Activated CD4-positive, alpha-beta T cell treated with anti-CD3 and anti-CD28 coated beads, Interleukin-2, Interleukin-6, amounts not matched to agents 100 ng/mL and 50 ng/mL, durations not matched to agents 16 hours and 8 hours (primary cell): ENCODE measurements around the gene BIRC7.
"Not testable (repeated sequence)": the region's sequence is repeated elsewhere in the genome, so short reads cannot be mapped to it uniquely, and the experiment has no call there.

ENCODE experiments used
- DNase-seq: peaks from one replicate; pipeline ENCODE4 v3.0.0-alpha.2; 2020

BIRC7 gene

DNA sequence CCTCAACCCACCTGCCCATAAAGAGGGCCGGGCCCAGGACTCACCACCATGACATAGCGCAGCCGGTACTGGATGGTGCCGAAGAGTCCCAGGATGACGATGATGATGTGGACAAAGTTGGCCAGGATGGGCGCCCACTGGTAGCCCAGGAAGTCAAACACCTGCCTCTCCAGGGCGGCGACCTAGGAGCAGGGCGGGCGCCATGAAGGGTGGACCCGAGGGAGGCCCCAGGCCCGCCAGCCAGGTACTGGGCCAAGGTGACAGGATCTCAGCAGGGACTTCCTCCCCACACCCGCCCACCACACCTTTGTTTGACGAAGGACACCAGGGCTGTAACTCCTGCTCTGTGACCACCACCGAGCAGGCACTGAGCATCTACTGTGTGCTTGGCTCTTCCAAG is 14.2 kb downstream of the BIRC7 start:
- DNase-seq, result no peak

DNA sequence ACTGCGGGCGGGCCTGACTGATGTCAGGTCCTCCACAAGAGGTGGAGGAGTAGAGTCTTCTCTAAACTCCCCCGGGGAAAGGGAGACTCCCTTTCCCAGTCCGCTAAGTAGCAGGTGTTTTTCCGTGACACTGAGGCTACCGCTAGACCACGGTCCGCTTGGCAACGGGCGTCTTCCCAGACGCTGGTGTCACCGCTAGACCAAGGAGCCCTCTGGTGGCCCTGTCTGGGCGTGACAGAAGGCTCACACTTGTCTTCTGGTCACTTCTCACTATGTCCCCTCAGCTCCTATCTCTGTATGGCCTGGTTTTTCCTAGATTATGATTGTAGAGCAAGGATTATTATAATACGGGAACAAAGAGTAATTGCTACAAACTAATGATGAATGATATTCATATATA is 15.6 kb downstream of the BIRC7 start:
- not testable (repeated sequence) for DNase-seq

GRCh38 chr20:63252284-63252711 is 16.6 kb downstream of the BIRC7 start:
- no peak for DNase-seq

DNA sequence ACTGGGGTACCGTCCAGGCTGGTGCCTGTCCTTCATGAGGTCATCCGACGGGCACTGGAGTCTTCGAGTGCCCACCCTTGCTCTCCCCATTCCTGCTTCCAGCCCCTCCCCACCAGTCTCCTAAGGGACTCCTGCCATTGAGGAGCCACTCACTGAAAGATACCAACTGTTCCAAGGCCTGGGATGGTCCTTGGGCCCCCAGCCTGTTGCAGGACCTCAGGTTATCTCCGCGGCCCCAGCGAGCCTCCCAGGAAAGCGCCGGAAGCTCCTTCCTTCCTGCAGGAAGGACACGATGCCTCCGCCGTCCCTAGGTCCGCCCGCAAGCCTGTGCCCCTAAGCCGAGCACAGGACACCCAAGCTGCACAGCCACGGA is 17.3 kb downstream of the BIRC7 start:
- DNase-seq, result no peak

DNA sequence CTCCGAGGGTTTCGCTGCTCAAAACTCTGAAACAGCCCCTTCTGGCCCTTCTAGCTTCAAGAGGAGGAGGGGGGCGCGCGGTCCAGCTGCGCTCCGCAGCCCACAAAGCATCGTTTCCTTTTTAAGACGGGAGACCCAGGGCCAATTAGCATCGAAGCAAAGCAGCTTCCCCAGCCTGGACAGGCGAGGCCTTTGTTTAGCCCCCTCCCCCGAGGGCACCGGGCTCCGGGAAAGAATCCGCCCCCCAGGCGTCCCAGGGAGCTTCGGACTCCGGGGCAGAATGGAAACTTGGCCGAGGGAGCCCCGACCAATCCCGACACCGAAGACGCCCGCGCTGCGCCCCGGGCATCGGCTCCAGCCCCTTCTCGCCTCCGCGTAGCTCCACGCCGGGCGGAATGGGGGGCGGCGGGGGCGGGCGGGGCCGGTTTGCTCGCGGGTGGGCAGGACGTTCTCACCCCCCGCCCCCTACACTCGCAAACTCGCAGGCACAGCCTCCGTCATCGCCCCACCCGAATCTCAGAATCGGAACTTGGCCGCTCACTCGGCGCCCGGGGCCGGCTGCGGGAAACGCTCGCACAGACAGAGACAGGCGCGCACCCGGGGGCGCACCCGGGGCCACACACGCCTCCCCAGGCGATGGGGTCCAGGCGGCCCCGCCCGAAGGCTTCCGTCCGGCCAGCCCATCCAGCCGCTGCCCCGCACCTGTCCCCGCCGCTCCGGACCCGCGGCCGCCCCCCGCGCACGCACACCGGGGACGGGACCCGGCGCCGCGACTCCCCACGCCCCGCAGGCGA is 17.9 kb downstream of the BIRC7 start:
- no peak for DNase-seq

- DNase-seq, result no peak
These were observed 18.5 kb downstream of the BIRC7 start, which contains the start of gene NKAIN4 for GRCh38 chr20:63254232-63254605. NKAIN4 (minus strand) TSS chr20:63254463; CDS start chr20:63254450, 13 bp downstream.

GRCh38 chr20:63254606-63255384 is 19.1 kb downstream of the BIRC7 start:
- no peak for DNase-seq

GRCh38 chr20:63255931-63256704 is 20.4 kb downstream of the BIRC7 start:
- DNase-seq, result no peak

- no peak for DNase-seq
These were observed 21.2 kb downstream of the BIRC7 start for GRCh38 chr20:63256954-63257353.

GRCh38 chr20:63257629-63258028 is 21.9 kb downstream of the BIRC7 start:
- no peak for DNase-seq

DNA sequence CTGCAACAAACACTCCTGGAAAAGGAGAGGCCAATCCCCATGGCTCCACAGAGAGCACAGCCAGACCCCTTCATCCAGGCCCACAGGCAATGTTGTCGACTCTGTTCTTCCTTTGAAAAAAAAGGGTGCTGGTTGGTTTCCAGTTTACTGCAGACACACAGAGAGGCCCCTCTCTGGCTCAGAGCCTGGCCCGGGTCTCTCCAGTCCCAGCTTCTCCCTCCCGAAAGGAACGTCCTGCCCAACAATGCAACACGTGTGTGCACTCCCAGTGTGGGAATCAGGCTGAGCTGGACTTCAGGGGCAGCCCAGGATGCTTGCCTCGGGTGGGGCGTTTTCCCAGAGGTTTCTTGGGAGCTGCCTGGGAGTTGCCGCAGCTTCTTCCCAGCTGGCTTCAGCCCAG is 23.1 kb downstream of the BIRC7 start:
- no peak for DNase-seq

DNA sequence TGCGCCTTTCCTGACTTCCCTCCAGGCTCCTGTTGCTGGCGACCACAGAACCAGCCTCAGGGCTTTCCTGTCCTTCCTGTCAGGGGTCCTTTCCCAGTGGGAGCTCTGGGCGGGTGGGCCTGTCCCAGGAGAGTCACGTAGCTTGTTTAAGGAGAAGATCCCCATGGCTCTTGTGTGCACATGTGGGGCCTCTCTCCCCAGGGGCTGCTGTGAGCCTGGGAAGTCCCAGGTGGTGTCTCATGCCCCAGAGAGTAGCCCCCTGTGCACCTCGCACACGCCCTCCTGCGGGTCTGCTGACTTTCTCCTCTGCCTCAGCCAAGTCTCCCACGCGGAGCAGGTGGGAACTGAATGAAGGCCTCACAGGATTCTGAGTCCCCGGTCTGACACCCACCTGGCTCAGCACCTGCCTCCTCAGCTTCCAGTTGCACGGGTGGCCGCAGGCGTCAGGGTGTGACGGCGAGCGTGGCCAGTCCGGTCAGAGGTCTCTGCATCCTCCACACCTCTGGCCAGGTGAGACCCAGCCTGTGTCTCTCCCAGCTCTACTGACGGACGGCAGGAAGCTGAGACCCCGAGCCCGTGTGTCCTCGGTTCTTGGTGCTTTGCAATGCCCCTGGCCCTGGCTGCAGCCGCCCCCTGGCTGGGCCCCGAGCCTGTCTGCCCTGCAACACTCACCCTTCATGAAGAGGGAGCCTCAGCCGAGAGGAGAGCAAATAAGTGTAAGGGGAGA is 24.2 kb downstream of the BIRC7 start:
- no peak for DNase-seq

- no peak for DNase-seq
These were observed 24.8 kb downstream of the BIRC7 start for GRCh38 chr20:63260521-63260920.

DNA sequence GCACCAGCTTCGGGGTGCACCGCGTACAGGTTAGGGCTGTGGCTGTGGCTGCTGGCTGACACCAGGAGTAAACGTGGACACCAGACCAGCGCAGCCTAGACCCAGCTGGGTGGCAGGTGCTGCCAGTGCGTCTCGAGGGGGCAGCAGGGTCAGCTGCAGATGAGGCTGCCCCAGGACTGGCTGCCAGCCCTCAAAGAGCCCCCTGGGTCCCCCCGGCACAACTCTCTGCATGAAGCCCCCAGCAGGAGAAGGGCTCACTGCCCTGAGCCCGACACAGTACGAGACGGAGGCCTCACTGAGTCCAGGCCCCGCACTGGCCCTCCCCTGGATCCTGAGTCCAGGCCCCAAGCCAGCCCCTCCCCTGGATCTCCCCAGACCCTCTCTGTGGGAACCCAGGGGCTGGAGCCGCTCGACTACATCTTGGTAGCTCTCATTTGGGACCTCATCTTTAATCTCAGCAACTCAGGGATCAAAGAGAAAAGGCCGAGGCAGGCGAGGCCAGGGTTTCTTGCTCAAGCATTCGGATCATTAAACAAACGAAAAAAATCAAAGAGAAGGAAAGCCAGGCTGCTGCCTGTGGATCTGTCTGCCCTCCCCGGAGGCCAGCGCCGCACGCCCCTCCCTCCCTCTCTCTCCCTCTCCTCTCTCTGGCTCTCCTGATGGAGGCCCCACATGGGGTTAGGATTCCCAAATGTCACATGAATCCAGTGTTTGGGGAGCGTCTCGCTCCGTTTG is 25.5 kb downstream of the BIRC7 start:
- DNase-seq, result no peak

DNA sequence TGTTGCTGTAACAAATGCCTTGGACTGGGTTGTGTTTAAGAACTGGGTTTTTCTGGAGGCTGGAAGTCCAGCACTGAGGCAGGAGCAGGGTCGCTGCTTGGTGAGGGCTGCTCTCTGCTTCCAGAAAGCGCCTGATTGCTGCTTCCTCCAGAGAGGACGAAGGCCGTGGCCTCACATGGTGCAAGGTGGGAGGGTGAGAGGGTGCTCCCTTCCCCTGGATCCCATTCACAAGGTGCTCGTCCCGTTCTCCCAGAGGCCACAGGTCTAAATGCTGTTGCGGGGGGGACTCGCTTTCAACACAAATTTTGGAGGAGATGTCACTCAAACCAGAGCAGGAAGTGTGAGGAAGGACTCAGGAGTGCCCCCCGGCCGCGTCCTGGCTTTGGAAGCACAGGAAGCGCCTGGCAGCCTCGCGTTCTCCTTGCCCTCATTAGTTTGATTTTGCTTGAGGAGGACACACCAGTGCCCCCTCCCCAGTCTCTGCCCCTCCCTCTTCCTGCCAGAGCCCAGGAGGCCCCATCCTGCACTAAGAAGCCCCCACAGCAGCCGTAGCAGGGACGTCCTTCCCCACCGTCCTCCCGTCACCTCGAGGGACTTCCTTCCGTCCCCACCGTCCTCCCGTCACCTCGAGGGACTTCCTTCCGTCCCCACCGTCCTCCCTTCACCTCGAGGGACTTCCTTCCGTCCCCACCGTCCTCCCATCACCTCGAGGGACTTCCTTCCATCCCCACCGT is 26.3 kb downstream of the BIRC7 start:
- DNase-seq, result no peak

- no peak for DNase-seq
These were observed 27.1 kb downstream of the BIRC7 start for GRCh38 chr20:63262836-63263235.

- no peak for DNase-seq
These were observed 28.3 kb downstream of the BIRC7 start for GRCh38 chr20:63264000-63264399.

GRCh38 chr20:63264519-63264918 is 28.8 kb downstream of the BIRC7 start:
- no peak for DNase-seq

DNA sequence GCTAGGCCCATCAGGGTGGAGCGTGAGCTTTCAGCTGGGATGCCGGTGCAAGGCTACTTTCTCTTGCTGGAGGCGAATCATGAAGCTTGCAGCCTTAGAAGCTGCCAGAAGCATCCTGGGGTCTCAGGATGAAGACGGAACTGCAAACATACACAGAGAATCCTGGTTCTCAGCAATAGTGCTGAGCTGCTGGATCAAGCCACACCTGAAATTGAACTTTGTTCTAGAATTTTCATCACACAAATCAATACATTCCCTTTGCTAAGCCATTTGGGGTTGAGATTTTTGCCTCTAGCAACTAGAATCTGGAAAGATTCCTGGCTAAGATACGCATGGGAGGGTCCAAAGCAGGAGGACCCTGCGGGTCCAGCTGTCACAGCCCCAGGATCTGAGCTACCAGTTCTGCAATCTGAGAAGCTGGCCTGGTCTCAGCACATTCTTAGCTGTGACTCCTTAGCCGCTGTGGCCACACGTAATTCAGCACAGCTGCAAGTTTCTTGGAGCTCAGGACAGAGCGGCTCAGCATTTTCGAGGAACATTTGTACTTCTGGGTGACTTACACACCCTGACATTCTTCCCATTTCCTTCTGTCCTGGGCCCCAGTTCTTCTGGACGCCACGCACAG is 30.3 kb downstream of the BIRC7 start:
- no peak for DNase-seq

DNA sequence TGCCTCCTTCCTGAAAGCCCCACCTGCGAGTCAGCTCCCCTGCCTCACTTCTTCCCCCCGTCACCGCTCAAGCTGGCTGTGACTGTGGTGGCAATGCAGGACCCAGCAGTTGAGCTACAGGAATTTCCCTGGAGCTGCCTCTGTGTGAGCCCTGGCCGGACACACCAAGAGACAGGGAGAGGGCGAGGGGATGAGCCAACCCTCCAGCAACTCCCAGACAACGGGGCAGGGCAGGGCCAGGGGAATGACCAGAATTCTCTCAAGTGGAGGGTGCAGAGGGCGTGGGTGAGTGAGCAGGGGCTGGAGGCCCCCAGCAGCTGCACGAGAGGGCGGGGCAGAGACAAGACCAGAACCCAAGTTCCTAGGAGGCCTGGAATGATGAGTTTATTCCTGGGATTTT is 32.0 kb downstream of the BIRC7 start:
- DNase-seq, result no peak

- DNase-seq, result no peak
These were observed 32.6 kb downstream of the BIRC7 start for GRCh38 chr20:63268256-63268655.
